HEK293T (cell line): ENCODE measurements around the gene ANTXR2.

Source experiments
- CTCF ChIA-PET: fragments of 350-600 bp; formaldehyde crosslinking; extraction: SDS; loops from one replicate; lab custom pipeline; 2021; ENCODE audit warnings: antibody characterized with exemption, inconsistent platforms; lab: Yijun Ruan, JAX
- POLR2A ChIA-PET: fragments of 350-600 bp; formaldehyde crosslinking; extraction: SDS; loops from one replicate; lab custom pipeline; 2020; ENCODE audit warnings: antibody characterized with exemption, inconsistent platforms; lab: Yijun Ruan, JAX
- DNase-seq: peaks from one replicate; pipeline ENCODE4 v3.0.0; 2012; ENCODE audit warnings: mixed read lengths; ENCODE audit errors: extremely low spot score
- ARNT ChIP-seq: fragments of 450-650 bp; IDR thresholded peaks from 2 replicates; pipeline ENCODE4 v1.6.1; 2017; ENCODE audit warnings: mild to moderate bottlenecking
- BHLHE40 ChIP-seq: fragments of 450-650 bp; IDR thresholded peaks from 2 replicates; pipeline ENCODE4 v1.6.1; 2016; ENCODE audit warnings: mild to moderate bottlenecking, moderate library complexity, borderline replicate concordance
- CTBP1 ChIP-seq: fragments of 450-650 bp; IDR thresholded peaks from 2 replicates; pipeline ENCODE4 v1.6.1; 2016; ENCODE audit warnings: borderline replicate concordance
- ELF4 ChIP-seq: fragments of 450-650 bp; IDR thresholded peaks from 2 replicates; pipeline ENCODE4 v1.6.1; 2017; ENCODE audit warnings: antibody characterized with exemption
- FOXA1 ChIP-seq: fragments of 450-650 bp; IDR thresholded peaks from 2 replicates; pipeline ENCODE4 v1.6.1; 2016; ENCODE audit warnings: mild to moderate bottlenecking
- FOXK2 ChIP-seq: fragments of 450-650 bp; IDR thresholded peaks from 2 replicates; pipeline ENCODE4 v1.6.1; 2016; ENCODE audit warnings: mild to moderate bottlenecking
- FOXM1 ChIP-seq: fragments of 450-650 bp; IDR thresholded peaks from 2 replicates; pipeline ENCODE4 v1.6.1; 2017; ENCODE audit warnings: mild to moderate bottlenecking, borderline replicate concordance
- HDGF ChIP-seq: fragments of 450-650 bp; IDR thresholded peaks from 2 replicates; pipeline ENCODE4 v1.6.1; 2017; ENCODE audit warnings: antibody characterized with exemption, borderline replicate concordance
- L3MBTL2 ChIP-seq: fragments of 450-650 bp; conservative IDR thresholded peaks from 2 replicates; pipeline ENCODE4 v1.6.1; 2016; ENCODE audit warnings: mild to moderate bottlenecking
- LEF1 ChIP-seq: fragments of 450-650 bp; IDR thresholded peaks from 2 replicates; pipeline ENCODE4 v1.6.1; 2017; ENCODE audit warnings: mild to moderate bottlenecking, borderline replicate concordance
- NFRKB ChIP-seq: fragments of 450-650 bp; IDR thresholded peaks from 2 replicates; pipeline ENCODE4 v1.6.1; 2016; ENCODE audit warnings: mild to moderate bottlenecking, moderate library complexity
- PKNOX1 ChIP-seq: fragments of 450-650 bp; IDR thresholded peaks from 2 replicates; pipeline ENCODE4 v1.6.1; 2016
- SP1 ChIP-seq: fragments of 450-650 bp; IDR thresholded peaks from 2 replicates; pipeline ENCODE4 v1.6.1; 2017
- SUZ12 ChIP-seq: fragments of 450-650 bp; IDR thresholded peaks from 2 replicates; pipeline ENCODE4 v1.6.1; 2016; ENCODE audit warnings: mild to moderate bottlenecking
- TARDBP ChIP-seq: fragments of 450-650 bp; IDR thresholded peaks from 2 replicates; pipeline ENCODE4 v1.6.1; 2016
- ZNF384 ChIP-seq: fragments of 450-650 bp; IDR thresholded peaks from 2 replicates; pipeline ENCODE4 v1.6.1; 2016

Gene ANTXR2

DNA sequence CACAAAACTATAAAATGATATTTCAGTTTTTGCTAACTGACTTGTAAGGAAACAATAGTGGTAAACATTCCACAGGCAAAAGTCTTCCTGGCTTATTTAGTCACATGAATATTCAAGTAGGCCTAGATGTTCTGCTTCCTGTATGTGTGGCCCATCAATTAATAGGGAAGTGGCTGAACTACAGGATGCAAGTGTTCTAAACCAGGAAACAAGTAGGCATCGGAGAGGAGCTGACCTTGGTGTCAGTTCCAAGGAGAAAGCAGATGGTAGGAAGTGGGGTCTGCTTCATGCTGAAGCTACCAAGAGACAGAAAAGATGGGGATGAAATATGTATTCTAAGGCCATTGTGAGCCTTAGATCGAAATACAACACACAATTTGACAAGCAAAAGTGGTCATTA lies 149.7 kb downstream of the ANTXR2 start:
- ChIA-PET CTCF (no interaction called here), POLR2A (no interaction called here)
- no peak for TF ChIP-seq SP1
- DNase-seq: no peak

DNA sequence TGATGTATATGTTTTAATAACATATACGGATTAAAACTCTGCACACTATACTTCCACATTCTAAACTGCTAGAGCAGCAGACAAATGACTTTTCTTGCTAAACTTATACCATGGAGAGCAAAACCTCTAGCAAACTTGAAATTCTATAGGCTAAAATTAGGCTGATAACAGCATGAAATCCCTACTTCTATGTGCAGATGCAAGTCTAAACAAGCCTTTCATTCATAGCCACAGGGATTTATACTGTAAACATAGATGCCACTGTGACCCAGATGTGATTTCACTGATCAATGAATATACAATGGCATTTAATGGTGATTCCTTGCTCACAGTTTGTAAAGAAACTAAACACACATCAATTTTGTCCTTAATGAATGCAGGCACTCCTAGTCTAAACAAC lies 151.0 kb downstream of the ANTXR2 start:
- ChIA-PET POLR2A (no interaction called here), CTCF (no interaction called here)
- no peak for DNase-seq
- no peak for TF ChIP-seq L3MBTL2
- TF ChIP-seq FOXA1: no peak
- no peak for TF ChIP-seq NFRKB
- no peak for TF ChIP-seq FOXK2
- no peak for TF ChIP-seq ARNT
- no peak for TF ChIP-seq HDGF
- no peak for TF ChIP-seq LEF1
- no peak for TF ChIP-seq ELF4
- no peak for TF ChIP-seq BHLHE40
- TF ChIP-seq PKNOX1: no peak
- TF ChIP-seq SP1: no peak
- no peak for TF ChIP-seq TARDBP
- TF ChIP-seq FOXM1: no peak
- no peak for TF ChIP-seq CTBP1
- TF ChIP-seq SUZ12: no peak
- TF ChIP-seq ZNF384: no peak

GRCh38 chr4:79920163-79920853 lies 152.7 kb downstream of the ANTXR2 start:
- no peak for DNase-seq
- no peak for TF ChIP-seq TARDBP
- no peak for TF ChIP-seq HDGF
- no peak for TF ChIP-seq PKNOX1
- TF ChIP-seq SP1: no peak
- TF ChIP-seq NFRKB: no peak
- no peak for TF ChIP-seq BHLHE40
- TF ChIP-seq FOXM1: no peak
- no peak for TF ChIP-seq SUZ12
- TF ChIP-seq ZNF384: no peak
- TF ChIP-seq FOXK2: no peak
- TF ChIP-seq LEF1: no peak
- POLR2A ChIA-PET: no interaction called here
- CTCF ChIA-PET: no interaction called here

- CTCF ChIA-PET: interaction anchor here (0.6 kb wide), 1 partner anchor 302 kb away, joined by 3 read pairs; no protein-coding TSS in a partner anchor
- POLR2A ChIA-PET: no interaction called here
- no peak for DNase-seq
- TF ChIP-seq TARDBP (no peak), CTBP1 (no peak), ARNT (no peak), BHLHE40 (no peak), SUZ12 (no peak), FOXA1 (no peak), L3MBTL2 (no peak), SP1 (no peak), ELF4 (no peak), NFRKB (no peak), LEF1 (no peak), PKNOX1 (no peak), FOXM1 (no peak), HDGF (no peak), ZNF384 (no peak), FOXK2 (no peak)
Observed at GRCh38 chr4:79918292-79918691, 154.7 kb downstream of the ANTXR2 start.

- POLR2A ChIA-PET: no interaction called here
- TF ChIP-seq ZNF384 (peak; percentile 62), SUZ12 (no peak)
- peak; percentile 50 for DNase-seq
Observed at GRCh38 chr4:79917246-79917645, 155.8 kb downstream of the ANTXR2 start.

DNA sequence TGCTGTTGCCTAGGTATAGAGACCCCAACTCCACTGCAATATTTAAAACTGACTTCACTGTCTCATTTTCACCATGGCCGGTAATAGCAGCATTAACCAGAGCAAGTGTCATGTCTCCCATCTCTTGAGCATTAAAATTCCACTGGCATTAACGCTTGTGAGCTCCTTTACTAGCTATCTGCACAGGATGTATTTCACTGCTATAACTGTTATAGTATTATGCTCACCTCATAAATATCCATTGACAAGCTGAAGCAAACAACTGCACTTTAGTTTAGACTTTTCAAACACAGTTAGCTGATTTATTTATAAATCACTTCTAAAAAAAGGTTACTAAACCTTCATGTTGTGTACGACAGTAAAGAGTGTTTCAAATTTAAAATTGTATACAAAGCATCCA lies 157.8 kb downstream of the ANTXR2 start:
- ChIA-PET CTCF (no interaction called here), POLR2A (no interaction called here)
- TF ChIP-seq TARDBP: no peak
- no peak for TF ChIP-seq FOXM1
- TF ChIP-seq LEF1: no peak
- no peak for TF ChIP-seq HDGF
- TF ChIP-seq FOXK2: no peak
- no peak for DNase-seq

More at GRCh38 chr4:79917246-79917645, 155.8 kb downstream of the ANTXR2 start:
- CTCF ChIA-PET: interaction anchor here (0.7 kb wide), 1 partner anchor 13 kb away, joined by 3 read pairs; no protein-coding TSS in a partner anchor

- ChIA-PET CTCF (no interaction called here), POLR2A (no interaction called here)
- DNase-seq: no peak
- TF ChIP-seq FOXK2 (no peak), FOXA1 (no peak), SUZ12 (no peak), ZNF384 (no peak), CTBP1 (no peak), ELF4 (no peak), PKNOX1 (no peak), LEF1 (no peak), SP1 (no peak), FOXM1 (no peak), ARNT (no peak), BHLHE40 (no peak), L3MBTL2 (no peak), NFRKB (no peak), HDGF (no peak), TARDBP (no peak)
Observed at GRCh38 chr4:79913581-79913980, 159.4 kb downstream of the ANTXR2 start.
